HG03432 (cell line): ENCODE results near the gene HOXC10.

Experiments used
- ATAC-seq: cut with Tn5 transposase; IDR thresholded peaks from one replicate; pipeline ENCODE4 v1.9.1; 2021; ENCODE audit warnings: mild to moderate bottlenecking, moderate library complexity; ENCODE audit not compliant: unreplicated experiment

Gene HOXC10

DNA sequence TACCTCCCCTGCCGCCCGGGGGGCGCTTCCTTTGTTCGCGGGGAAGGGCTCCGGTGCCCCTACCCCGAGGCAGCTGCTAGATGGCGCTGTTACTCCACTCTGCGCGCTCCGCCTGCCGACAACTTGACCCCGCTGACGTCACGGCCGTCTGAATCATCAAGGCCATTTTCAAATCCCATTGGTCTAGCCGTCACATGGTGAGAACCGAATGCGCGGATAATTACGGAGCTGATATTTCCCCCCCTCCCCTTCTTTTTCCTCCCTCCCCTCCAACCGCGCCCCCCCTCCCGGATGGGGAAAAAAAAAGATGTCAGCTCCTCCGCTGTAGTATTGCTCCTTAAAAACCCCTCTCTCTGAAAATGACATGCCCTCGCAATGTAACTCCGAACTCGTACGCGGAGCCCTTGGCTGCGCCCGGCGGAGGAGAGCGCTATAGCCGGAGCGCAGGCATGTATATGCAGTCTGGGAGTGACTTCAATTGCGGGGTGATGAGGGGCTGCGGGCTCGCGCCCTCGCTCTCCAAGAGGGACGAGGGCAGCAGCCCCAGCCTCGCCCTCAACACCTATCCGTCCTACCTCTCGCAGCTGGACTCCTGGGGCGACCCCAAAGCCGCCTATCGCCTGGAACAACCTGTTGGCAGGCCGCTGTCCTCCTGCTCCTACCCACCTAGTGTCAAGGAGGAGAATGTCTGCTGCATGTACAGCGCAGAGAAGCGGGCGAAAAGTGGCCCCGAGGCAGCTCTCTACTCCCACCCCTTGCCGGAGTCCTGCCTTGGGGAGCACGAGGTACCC is at the start of gene HOXC10:
Gene HOXC10 (plus strand): TSS at position 246 of the 791 bp plus-strand sequence. CDS start 114 bp downstream, at position 360.
- ATAC-seq = peak; percentile 60

DNA sequence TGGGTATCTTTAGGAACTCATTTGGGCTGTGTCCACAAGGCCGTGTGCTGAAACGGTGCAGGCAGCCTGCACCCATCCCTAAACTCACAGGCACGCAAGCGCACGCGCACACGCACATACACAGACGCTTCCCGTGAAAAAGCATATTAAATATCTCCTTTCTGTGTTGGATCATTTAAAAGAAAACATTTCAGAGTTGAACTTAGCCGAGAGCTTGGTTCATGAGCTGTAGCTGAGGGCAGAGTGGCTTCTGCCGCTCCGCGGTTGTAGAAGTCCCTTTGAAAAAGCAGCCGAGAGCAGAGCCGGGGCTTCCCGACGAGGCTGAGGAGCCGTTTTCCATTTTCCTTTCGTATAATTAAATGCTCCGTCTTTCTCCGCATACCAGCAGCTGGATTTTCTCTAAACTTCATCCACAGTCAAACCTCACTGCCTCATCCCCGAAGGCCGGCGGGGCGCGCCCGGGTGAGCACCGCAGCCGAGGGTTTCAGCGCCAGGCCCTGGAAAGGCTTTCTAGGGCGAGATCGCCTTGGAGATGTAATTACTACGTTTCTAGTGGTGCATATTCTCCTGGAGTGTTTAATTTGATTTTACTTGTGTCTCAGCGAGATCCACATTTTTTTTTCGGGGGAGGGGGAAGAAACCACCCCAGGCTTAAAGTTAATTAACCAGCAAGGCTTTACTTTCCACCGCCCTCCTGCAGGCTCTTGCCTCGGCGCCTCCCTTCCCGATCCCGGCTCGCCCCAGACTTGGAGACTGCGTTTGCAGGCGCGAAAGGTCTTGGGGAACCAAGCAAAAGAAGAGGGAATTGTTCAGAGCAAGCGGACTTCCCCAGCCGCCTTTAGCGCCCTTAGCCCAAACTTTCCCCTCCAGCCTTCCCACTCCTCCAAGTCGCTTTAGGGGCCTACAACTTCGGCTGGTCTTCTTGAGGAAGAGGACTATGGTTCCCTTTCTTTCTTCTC is 49.3 kb upstream of the HOXC10 start:
- ATAC-seq = no peak

DNA sequence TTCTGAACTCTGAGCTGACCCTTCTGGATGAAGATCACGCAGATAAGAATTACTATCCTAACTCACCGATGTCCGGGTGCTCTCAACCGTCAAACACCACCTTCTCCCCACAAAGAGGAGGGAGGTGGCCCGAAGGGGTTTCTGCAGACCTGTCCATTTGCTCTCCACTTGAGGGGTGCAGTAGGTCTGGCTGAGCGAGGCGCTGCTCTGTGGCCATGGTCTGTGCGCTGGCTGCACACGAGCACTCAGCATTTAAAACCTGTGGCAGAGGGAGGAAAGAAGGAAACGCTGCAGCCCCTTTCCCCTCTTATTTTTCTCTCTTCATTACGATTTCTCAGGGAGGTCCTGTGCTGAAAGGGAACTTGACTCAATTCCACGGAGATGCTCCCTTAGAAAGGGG is 47.8 kb upstream of the HOXC10 start:
- ATAC-seq = no peak

DNA sequence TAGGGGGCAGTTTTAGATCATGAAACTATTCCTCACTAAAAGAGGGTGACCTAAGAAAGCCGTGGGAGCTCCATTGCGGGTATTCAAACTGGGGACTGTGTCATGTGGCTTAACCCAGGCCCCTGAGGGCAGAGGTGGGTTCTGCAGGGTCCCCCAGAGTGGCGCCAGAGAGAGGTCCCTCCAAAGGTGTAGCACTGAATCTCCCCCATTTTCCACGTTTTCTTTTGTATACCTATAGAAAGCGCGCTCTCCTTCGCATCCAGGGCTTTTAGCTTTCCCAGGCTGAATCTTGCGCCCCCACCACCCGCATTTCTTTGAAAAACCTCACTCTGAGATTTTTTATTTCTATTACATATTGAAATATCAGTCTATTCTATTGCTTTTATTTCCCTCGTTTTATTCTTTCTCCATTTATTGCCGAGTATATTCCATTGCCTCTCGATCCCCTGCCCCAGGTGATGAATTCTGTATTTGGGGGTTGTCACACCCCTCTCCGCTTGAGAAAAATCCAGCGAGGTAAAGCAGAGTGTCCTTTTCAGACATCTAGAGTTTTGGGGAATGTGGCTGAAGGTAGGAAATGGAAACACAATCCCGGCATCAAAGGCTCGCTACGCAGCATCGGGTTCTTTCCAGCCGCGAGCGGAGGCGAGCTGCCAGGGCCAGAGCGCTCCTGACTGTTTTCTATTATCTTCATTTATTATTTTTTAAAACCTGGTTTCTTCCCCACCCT is 47.2 kb upstream of the HOXC10 start:
- ATAC-seq = no peak

DNA sequence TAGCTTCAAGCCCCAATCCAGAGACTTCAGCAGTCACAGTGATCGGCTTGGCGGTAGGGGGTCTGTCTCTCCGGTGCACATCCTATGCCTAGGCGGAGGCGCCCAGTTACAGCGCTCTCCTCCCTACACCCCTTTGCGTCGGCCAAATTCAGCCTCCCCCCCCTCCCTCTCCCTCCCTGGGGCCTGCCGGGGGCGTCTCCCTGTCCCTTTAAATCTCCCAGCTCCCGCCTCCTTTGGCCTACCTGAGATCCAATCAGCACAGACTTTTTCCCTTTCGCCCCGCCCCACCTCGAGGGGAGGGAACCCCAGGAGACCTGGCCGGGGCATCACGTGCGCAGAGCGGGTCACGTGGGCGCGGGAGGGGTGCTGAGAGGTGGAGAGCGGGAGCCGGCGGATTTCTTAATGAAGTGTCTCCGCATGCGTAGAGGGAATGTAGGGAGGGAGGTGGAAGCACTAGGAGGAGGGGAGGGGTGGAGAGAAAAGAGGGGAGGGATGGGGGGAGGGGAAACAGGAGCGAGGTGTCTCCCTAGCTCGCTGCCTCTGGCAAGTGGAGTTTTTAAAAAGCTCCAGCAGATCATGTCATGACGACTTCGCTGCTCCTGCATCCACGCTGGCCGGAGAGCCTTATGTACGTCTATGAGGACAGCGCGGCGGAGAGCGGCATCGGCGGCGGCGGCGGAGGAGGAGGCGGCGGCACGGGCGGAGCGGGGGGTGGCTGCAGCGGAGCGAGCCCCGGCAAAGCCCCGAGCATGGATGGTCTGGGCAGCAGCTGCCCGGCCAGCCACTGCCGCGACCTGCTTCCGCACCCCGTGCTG is 46.4 kb upstream of the HOXC10 start, which contains the start of gene HOXC13:
Gene HOXC13 (plus strand): TSS at position 506 of the 815 bp plus-strand sequence. CDS start 76 bp downstream, at position 582.
- no peak for ATAC-seq

DNA sequence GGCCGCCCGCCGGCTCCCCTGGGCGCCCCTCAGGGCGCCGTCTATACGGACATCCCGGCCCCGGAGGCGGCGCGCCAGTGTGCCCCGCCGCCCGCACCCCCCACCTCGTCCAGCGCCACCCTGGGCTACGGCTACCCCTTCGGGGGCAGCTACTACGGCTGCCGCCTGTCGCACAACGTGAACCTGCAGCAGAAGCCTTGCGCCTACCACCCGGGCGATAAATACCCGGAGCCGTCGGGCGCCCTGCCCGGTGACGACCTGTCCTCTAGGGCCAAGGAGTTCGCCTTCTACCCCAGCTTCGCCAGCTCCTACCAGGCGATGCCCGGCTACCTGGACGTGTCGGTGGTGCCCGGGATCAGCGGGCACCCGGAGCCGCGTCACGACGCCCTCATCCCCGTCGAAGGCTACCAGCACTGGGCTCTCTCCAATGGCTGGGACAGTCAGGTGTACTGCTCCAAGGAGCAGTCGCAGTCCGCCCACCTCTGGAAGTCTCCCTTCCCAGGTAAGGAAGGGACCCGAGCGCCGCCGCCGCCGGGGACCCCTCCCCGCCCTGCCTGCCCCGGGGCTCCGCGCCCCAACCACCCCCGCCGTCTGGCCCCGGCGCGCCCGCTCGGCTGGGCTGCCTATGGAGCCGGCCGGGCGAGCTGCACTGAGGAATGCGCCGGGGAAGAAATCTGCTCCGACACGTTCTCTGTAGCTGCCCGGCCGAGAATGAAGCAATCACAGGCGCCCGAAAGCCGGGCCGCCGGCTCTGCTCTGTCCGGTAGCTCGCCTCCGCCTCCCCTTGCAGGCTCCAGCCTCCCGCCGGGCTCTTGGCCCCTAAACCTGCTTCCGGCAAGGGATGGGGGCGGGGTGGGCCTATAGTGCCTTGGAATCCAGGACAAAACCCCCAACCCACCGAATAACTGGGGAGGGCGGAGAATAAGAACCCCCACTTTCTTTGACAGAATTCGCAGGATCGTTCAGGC is 45.5 kb upstream of the HOXC10 start:
- ATAC-seq = no peak

DNA sequence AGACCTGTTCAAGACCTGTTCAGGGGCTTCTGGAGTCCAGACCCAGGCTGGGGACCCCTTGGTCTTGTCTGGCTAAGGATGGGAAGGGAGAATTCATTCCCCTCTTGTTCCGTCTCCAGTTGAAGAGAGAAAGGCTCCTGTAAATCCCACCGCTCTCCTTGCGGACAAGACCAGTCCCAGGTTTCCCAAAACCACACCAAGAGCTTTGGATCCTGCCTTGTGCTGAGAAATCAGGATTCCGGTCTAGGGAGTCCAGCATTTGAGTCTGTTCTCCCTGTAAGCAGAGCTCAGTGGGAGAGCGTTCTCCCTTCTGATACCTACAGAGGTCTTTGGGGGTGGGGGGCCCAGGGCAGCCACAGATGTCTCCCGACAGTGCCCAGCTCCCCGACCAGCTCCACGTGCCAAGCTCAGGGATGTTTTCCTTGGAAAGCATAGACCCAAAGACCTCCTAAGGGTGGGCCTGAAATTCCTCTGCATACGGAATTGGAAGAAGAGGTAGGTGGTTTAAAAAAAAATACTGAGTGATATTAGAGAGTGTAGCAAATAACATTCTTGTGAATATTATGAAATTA is 44.4 kb upstream of the HOXC10 start:
- no peak for ATAC-seq

DNA sequence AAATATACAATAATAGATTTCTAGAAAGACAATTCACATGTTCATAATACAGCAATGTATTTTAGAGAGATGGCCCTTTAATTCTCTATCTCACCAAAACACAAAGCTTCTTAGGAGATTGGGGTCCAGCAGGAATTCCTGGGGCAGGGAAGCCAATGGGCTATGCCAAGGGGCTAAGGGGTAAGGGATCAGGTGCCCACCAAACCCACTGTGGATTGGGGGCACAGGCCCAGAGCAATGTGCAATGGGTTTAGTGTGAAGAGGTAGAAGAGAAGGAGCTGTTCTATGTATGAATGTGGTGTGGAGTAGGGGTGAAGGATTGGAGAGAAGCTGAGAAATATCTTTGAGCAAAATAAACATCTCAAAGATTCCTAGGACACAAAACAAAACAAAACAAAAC is 43.8 kb upstream of the HOXC10 start:
- ATAC-seq = no peak

DNA sequence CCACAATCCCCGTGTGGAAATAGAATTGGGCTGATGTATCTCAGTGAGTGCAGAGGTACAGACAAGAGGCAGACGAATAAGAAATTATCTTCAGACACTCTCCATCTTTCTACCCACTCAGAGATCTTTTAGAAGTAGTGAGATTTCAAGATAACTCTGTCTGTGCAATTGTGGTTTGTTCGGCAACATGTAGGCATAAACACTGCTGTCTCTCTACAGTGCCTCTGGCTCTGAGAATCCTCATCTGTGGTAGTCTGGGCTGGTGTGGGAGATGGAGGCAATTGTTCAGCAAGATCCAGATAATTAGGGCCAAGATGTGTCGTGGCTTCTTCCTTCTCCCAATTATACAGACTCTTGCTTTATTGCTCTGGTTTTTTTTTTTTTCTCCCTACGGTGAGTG is 43.2 kb upstream of the HOXC10 start:
- ATAC-seq = no peak

DNA sequence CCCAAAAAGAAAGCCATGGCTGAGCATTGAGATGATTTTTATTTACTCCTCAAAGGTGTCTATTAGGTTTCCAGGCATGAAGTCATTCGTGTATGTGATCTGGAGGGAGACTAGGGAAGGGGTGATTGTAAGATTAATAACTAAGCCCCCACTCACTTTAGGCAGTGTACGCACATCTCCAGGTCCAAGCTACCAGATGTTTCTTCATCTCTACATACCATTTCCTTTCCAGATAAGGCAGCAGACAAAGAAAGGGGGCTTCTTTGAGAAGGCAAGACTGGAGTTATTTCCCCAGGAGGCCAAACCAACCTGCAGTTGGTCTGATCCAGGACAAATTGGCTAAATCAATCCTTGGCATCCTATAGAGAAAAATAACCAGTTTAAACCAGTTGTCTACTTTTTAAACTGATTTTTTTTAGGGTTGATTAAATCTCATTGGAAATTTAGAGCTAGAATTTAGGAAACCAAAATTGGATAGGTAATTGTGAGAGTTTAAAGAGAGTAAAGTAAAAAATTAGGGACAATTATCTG is 42.4 kb upstream of the HOXC10 start:
- no peak for ATAC-seq

DNA sequence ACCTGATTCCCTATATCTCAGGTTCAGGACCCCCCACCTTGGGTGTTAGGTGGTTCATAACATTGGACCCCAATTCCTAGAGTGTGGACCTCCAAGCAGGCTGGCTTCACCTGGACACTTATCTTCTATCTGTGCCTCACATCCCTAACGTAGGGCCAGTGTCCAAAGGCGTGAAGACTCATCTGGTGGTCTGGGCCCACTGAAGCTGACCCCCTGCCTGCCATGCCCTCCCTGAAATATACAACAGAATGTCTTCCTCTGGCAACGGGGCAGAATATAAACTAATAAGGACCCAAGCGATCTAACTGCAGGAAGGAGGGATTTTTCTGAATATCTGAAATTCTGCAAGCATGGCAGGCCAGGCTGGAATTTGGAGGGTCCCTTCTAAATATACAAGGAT is 40.7 kb upstream of the HOXC10 start:
- ATAC-seq = no peak

DNA sequence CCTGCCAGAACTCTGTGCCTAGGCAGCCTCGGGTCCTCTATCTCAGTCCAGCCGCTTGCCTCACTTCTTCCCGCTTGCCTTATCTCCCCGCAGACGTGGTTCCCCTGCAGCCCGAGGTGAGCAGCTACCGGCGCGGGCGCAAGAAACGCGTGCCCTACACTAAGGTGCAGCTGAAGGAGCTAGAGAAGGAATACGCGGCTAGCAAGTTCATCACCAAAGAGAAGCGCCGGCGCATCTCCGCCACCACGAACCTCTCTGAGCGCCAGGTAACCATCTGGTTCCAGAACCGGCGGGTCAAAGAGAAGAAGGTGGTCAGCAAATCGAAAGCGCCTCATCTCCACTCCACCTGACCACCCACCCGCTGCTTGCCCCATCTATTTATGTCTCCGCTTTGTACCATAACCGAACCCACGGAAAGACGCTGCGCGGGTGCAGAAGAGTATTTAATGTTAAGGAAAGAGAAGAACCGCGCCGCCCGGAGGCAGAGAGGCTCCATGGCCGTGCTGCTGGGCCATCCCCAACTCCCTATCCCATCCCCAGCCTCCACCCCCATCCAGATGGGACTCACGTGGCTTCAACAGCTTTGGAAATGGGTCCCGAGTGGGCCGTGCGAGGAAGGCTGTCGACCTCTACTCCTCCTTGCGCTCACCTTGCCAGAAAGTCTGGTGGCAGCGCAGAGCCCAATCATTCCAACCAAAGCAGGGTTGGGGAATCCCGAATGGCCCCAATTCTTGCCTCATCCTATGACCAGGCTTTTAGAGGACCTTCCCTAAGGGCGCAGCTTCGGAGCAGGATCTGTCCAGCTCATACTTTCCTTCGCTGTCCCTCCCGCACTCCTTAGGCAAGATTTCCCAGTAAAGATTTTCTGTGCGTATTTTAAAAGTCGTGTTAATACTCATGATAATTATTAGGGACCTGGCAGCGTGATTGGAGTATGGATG is 39.8 kb upstream of the HOXC10 start:
- no peak for ATAC-seq

DNA sequence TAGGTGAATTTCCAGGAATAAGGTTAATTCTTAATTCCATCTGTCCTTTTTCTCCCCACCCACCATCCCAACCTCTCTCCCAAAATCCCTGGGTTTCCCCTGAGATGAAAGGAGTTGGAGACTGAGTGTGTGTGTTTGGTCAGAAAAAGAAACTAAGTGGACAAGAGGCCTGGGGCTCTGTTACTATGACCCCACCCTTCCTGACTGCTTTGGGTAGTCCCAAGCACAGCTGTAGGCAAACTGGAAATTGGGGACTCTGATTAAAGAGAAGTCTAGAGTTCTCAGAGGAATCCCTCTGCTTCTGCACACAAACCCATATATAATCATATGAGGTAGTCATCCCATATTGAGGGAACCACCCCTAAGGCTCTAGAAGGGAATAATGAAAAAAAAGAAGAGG is 37.2 kb upstream of the HOXC10 start:
- ATAC-seq = no peak

DNA sequence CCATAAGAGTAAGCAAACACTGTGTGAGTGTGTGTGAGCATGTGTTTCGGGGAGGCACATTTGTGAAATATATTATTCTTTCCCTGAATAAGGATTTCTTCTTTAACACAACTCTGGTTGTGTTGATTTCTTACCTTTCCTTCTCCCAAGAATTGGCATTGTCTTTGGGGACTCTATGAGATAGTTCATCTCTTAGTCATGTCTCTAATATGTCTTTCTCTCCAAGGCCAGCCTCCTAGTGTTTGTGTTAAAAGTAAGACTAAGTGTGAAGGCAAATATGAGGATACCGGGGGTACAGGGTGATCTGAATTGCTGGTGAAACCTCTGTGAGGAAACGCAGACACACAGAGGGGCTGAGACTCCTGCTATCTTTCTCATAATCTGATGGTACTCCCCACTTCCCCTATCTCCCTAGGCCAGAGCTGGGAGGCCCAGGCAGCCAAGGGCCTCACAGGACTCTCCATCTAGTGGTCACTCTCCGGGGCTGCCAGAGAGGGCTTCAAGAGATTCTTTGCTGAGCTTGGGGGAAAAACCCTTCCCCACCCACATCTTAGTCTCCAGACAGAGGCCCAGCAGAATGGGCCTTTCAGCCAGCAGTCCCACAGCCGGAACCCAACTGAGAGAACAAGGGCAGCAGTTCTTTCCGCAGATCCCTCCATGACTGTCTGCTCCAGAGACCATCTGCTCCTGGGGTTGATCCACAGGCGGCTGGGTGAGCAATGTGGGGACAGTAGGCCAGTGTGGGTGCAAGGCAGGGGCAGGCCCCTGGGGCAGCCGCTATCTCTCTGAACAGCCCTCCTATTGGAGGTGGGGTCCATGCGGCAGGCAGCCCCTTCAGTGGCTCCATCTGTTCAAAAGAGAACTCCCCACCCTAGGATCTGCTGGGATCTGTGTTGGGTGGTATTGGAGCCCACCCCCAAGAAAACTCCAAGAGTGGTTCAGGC is 36.0 kb upstream of the HOXC10 start:
- ATAC-seq = no peak

DNA sequence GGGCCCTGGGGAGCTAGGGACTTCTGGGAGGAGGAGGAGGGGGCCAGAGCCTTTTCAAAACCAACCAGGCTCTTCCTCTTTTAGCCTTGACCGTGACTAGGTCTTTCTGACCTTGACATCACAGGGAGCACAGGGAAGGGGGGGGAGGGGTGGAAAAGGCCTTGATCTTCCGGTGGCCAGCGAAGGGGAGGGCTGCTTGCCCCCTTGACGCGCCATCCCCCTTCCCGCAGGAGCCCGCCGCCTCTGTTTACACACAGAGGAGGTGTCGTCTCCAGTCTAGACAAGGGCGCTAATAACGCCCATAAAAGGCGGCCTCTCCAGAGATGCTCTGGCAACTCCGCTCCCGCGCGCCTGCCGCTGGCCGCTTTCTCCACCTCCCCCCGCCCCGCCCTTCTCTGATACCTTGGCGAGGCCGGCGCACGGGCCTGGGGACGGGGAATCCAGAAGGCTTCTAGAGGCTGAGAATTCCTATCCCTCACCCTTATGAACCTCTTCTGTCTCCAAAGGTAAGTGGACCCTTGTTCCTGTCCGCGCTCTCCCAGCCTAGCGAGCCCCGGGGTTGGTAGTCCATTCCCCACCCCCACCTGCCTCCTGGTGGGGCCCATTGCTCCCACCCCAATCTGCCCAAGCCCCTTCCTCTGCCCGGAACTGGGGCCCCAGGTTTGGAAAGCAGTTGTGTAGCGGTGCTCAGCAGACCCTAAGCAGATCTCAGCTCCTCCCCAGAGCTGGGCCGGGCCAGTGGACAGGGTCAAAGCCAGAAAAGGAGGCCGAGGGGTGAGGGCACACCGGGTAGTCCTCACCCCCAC is 35.1 kb upstream of the HOXC10 start:
- no peak for ATAC-seq

DNA sequence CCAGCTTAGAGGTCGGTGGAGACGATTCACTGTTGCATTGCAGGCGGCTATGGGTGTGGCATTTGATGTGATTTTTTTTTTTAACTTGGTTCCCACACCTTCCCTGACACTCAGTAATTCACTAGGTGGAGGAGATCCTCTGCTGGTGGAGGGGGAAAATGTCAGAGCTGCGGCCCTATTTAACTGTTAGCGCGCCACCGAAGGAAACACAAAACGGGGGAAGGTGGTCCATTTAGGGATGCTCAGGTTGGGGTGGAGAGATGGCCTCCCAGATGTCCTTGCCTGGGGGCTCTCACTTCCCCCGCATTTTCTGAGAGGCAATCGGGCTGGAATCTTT is 34.5 kb upstream of the HOXC10 start:
- ATAC-seq = no peak
